ENCODE results near the gene TSPAN16. TPM values are rescaled to one million over a fixed set of nuclear protein-coding genes. Genes with fewer than 3 reads are reported as not detected.
"Not testable (repeated sequence)": the region's sequence is repeated elsewhere in the genome, so short reads cannot be mapped to it uniquely, and the experiment has no call there.

The TSPAN16 gene
- polyA plus RNA-seq, 1 experiment: not detected

GRCh38 chr19:11325544-11325943 lies 29.6 kb downstream of the TSPAN16 start:
- Histone ChIP-seq H3K36me3 (ENCODE audit: control insufficient read depth, insufficient read depth, low read length) (no peaks in the 10 kb centered on the region; the same call in none of the 2 replicates), H3K27me3 (ENCODE audit: control insufficient read depth, insufficient read depth, low read length) (no peaks in the 10 kb centered on the region), H3K4me3 (ENCODE audit: low read depth, low read length) (no peak overlapping the region)
- no peak for DNase-seq (ENCODE audit: low read depth)
- ChIA-PET CTCF (interaction anchor here (0.6 to 1.9 kb wide), 5 partner anchors 8 to 32 kb away, joined by 3 to 6 read pairs (median 4); partner anchors contain the start of gene RAB3D), POLR2A (no interaction called here)
- TF ChIP-seq CTCF (IDR thresholded peaks at IDR 0.05; ENCODE audit: insufficient read depth, low read depth, low read length): no peak

GRCh38 chr19:11330127-11330526 lies 34.2 kb downstream of the TSPAN16 start:
- H3K4me3 ChIP-seq (ENCODE audit: low read depth, low read length): no peak overlapping the region
- DNase-seq (ENCODE audit: low read depth): no peak
- H3K36me3 ChIP-seq (ENCODE audit: control insufficient read depth, insufficient read depth, low read length): no peaks in the 10 kb centered on the region; the same call in none of the 2 replicates
- no peak for TF ChIP-seq CTCF (IDR thresholded peaks at IDR 0.05; ENCODE audit: insufficient read depth, low read depth, low read length)
- no peaks in the 10 kb centered on the region for H3K27me3 ChIP-seq (ENCODE audit: control insufficient read depth, insufficient read depth, low read length)
- POLR2A ChIA-PET: no interaction called here
- CTCF ChIA-PET: interaction anchor here (0.7 kb wide), 1 partner anchor 53 kb away, joined by 5 read pairs; no protein-coding TSS in a partner anchor

- CTCF ChIA-PET: interaction anchor here (0.8 to 1.2 kb wide), 2 partner anchors 10 to 37 kb away, joined by 3 read pairs; no protein-coding TSS in a partner anchor
- POLR2A ChIA-PET: no interaction called here
Measured at GRCh38 chr19:11331502-11331901, 35.5 kb downstream of the TSPAN16 start.

GRCh38 chr19:11332822-11333221 lies 36.9 kb downstream of the TSPAN16 start:
- TF ChIP-seq CTCF (IDR thresholded peaks at IDR 0.05; ENCODE audit: insufficient read depth, low read depth, low read length): no peak
- H3K27me3 ChIP-seq (ENCODE audit: control insufficient read depth, insufficient read depth, low read length): no peaks in the 10 kb centered on the region
- peaks cover 7% of the 10 kb centered on the region for H3K36me3 ChIP-seq (ENCODE audit: control insufficient read depth, insufficient read depth, low read length)
- no peak for DNase-seq (ENCODE audit: low read depth)
- CTCF ChIA-PET: no interaction called here
- POLR2A ChIA-PET: no interaction called here
- no peak overlapping the region for H3K4me3 ChIP-seq (ENCODE audit: low read depth, low read length)

More at GRCh38 chr19:11331502-11331901, 35.5 kb downstream of the TSPAN16 start:
- peaks cover 7% of the 10 kb centered on the region for H3K36me3 ChIP-seq (ENCODE audit: control insufficient read depth, insufficient read depth, low read length)
- TF ChIP-seq CTCF (IDR thresholded peaks at IDR 0.05; ENCODE audit: insufficient read depth, low read depth, low read length): no peak
- H3K27me3 ChIP-seq (ENCODE audit: control insufficient read depth, insufficient read depth, low read length): no peaks in the 10 kb centered on the region
- no peak overlapping the region for H3K4me3 ChIP-seq (ENCODE audit: low read depth, low read length)
- no peak for DNase-seq (ENCODE audit: low read depth)

- H3K4me3 ChIP-seq (ENCODE audit: low read depth, low read length); H3K36me3 ChIP-seq (ENCODE audit: control insufficient read depth, insufficient read depth, low read length); H3K27me3 ChIP-seq (ENCODE audit: control insufficient read depth, insufficient read depth, low read length); POLR2A ChIA-PET; DNase-seq (ENCODE audit: low read depth): not testable (repeated sequence)
- CTCF ChIA-PET: interaction anchor here (0.6 kb wide), 1 partner anchor 8 kb away, joined by 3 read pairs; no protein-coding TSS in a partner anchor
Measured at GRCh38 chr19:11333838-11334237, 37.9 kb downstream of the TSPAN16 start.

All from BJ (cell line).